ENCODE measurements around the gene RGS3.

Gene RGS3

DNA sequence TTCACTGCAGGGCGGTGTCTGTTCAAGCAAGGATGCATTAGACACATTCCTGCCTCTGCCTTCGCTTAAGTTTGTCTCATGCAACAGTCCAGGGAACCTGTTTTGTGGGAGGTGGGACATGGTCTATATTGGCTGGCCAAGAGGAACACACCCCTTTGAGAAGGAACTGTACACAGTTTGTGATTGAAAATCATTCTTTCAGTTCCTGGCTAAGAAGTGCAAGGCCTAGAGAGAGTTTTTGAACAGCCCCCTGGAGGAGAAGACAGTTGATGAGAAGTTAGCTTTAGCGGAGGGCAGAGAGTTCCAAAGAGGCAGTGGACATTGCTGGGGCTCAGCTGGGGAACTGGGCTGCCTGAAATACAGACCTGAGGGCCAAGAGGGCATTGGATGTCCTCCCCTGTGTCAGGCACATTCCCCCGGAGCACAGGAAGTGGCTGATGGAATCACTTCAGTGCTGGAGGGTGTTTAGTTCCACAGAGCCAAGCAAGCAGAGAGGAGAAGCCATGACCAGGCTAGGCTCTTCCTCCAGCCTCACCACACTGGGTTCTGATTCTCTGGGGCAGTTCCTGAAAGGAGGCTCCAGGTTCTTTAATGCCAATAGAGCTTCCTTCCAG lies 66.6 kb downstream of the RGS3 start:
- no peak for DNase-seq (ENCODE audit: low spot score)

DNA sequence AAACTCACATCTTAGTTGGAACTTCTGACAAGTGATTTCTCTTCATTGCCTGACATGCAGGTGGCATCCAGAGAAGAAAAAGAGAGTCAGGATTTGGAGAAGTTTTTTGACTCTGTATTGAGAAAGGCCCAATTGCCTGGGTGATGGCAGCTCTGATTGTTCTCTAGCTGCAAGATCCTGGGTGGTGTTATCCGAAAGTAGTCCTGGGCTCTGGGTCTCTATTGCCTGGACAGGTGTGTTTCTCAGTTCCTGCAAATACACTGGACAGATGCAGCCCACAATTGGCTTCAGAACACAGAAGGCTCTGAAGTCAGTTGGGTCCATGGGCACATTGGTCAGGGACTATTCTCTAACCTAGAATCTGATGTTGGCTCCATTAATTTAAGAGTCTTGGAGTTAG lies 67.4 kb downstream of the RGS3 start:
- no peak for DNase-seq (ENCODE audit: low spot score)

DNA sequence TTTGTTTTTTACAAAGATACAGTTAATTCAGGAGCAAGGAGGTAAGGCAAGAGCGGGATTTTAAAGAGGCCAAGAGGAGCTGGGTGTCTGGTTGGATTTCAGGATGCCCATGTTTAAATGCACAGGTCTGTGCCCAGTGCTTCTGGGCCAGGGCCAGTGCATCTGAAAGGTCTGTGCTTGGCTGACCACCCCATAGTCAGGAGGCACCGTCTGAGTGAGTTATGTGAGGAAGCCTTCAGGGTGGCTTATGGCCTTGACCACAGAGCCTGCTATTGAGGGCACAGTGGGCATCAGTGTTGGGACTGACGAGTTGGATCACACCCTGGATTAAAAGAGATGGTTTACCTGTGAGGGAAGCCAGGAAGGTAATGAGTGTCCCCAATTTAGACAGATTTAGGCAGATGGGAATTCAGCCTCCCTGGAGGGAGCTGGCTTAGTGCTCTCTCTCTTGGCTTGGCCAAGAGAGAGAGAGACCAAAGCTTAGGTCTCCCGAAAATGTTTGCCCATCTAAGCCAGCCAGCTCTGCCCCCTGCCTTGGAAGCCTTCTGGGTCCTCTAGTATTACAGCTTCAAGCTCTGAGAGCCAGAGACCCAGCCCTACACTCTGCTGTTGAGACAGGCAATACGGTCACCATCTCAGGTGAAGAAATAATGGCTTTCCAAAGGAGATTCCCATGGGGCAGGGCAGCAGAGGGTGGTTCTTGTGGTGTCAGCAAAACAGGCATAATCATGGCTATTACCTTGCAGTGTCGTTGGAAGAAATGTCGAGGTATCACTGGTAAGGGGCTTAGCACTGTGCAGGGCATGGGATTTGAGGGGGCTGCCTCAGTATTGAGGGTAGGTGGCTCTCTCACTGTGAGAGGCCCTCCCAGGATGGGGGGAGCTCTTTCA lies 68.6 kb downstream of the RGS3 start:
- no peak for DNase-seq (ENCODE audit: low spot score)

- DNase-seq (ENCODE audit: low spot score), result no peak
These were observed 69.3 kb downstream of the RGS3 start for GRCh38 chr9:113532809-113533190.

DNA sequence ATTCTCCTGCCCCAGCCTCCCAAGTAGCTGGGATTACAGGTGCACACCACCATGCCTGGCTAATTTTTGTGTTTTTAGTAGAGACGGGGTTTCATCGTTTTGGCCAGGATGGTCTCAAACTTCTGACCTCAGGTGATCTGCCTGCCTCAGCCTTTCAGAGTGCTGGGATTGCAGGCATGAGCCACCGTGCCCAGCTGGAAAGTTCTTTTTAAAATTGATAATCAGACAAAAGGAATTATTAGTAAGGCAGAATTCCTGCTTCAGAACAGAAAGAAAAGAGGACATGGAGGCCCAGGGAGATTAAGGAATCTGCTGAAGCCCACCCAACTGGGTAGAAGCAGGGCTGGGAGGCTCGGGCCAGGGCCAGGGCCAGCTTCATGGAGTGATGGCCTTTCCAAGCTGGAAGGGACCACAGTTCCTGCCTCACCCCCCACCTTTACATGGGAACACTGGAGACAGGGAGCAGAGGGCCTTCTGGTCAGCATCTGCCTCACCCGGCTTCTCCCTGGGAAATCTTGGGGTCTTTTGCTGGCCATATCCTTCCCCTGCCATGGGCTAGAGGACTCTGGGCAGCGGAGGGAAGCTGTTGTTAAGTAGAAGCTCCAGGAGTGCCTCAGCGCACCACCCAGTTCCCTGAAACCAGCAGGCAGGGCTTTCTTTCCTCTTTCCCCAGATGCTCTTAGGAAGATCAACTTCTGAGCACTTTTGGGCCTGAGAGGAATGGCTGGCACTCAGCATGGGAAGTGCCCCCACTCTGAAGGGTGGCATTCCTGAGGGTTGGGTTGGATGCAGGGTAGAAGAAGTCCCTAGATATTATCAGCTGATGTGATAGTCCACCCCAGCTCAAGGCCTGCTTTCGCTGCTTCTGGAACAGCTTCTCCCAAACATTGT lies 70.1 kb downstream of the RGS3 start:
- DNase-seq (ENCODE audit: low spot score), result no peak

- DNase-seq (ENCODE audit: low spot score), result no peak
These were observed 72.2 kb downstream of the RGS3 start for GRCh38 chr9:113535756-113536155.

- no peak for DNase-seq (ENCODE audit: low spot score)
These were observed 72.6 kb downstream of the RGS3 start for GRCh38 chr9:113536166-113536482.

DNA sequence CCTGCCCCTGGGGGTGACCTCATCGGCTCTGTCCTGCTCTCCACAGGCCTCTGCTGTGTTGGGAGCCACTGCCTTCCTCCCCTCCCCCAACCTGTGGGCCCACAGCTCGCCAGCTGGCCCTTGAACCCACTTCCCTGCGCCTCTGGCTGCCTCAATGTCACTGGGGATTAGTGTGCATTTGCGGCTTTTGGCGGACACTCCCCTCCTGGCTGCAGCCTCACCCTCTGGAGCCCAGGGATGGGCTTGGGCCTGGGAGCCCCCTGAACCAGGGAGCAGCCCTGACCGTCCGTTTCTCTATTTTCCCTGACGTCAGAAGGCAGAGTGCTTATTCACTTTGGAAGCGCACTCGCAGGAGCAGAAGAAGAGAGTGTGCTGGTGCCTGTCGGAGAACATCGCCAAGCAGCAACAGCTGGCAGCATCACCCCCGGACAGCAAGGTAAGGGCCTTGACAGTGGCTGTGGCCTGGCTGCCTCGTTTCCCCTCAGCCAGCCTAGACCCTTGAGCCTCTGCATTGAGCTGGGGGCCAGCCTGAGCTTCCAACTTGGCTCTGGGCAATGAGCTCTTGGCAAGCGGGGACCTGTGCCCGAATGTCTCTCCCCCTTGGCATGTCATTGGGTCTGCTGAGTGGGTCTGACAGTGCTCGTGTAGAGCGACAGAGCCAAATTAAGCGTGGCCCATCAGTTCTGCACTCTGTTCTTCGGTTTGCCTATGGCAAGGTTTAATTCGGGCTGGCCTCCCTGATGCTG lies 73.1 kb downstream of the RGS3 start:
- DNase-seq (ENCODE audit: low spot score), result no peak

DNA sequence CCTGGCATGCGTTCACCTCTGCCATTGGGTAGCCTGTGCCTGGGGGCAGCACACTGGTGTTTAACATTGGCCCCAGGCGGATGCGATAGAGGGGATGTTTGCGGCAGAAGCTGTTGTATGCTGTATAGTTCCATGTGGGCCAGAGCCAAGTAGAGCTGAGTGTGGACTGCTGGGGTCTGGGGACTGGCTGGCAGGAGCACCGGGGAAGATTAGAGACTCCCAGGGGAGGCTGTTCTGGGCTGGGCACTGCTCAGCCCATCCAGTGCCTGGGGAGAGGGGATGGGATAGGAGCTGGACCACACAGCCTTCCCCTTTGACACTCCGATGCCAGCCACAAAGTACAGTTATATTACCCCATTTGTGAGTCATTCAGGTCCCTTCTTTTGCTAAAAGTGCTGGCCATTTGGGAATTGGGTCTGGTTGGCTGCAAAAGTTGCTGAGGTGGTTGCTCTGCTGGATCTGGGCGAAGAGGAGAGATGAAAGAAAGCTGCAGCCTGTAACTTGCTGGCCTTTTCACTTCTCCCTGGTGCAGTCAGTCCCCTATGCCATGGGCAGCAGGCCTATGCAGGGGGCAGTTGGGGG lies 73.8 kb downstream of the RGS3 start:
- DNase-seq (ENCODE audit: low spot score), result no peak

GRCh38 chr9:113538131-113538530 lies 74.6 kb downstream of the RGS3 start:
- DNase-seq (ENCODE audit: low spot score), result no peak

DNA sequence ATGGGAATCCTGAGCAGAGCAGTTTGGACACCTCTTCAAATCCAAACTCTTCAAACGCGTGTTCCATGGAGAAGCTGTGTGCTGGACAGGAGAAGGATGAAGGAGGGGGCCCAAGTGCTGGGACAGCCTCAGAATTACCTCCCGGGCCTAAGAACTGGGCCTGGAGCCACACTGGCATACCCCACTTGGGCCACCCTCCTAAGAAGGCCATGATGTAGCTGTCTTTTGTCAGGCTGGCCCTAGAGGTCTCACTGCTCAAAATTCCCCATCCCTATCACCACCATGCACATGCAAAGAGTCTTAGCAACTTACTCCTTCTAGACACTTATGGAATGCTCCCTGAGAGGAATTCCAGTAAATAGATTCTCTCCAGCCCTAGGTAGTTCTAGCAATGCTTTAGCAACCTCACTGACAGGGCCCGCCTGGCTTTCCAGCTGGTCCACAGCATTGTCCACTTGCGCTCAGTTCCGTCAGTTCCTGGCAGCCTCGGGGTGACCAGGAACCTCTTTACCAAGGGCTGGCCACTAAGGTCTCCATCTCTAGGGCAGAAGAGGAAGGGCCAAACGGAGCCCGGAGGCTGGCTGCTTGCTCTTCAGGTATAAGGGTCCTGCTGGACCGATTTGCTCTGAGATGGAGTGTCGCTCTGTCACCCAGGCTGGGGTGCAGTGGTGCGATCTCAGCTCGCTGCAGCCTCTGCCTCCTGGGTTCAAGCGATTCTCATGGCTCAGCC lies 75.3 kb downstream of the RGS3 start:
- DNase-seq (ENCODE audit: low spot score), result no peak

GRCh38 chr9:113540466-113540865 lies 76.9 kb downstream of the RGS3 start:
- no peak for DNase-seq (ENCODE audit: low spot score)

GRCh38 chr9:113541019-113541900 lies 77.7 kb downstream of the RGS3 start:
- peak; percentile 43 for DNase-seq (ENCODE audit: low spot score)

- DNase-seq (ENCODE audit: low spot score), result no peak
These were observed 78.5 kb downstream of the RGS3 start for GRCh38 chr9:113542006-113542405.

DNA sequence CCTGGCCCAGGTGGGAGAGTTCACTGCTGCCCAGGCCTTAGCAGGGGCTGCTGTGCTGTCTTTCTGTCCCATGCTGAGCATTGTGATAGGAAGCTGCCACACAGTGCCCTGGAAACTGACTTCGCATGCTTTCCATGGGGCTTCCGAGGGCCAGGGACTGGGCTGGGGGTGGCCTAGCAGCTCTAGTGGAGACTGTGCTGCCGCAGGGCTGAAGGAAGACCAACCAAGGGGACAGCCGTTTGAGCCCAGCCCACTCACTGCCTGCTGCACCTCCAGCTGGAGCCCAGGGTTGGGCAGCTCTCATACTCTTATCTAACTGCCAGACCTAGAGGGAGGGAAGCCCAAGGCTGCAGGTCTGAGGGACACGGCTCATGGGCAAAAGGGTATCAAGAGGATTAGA lies 79.2 kb downstream of the RGS3 start:
- no peak for DNase-seq (ENCODE audit: low spot score)

DNA sequence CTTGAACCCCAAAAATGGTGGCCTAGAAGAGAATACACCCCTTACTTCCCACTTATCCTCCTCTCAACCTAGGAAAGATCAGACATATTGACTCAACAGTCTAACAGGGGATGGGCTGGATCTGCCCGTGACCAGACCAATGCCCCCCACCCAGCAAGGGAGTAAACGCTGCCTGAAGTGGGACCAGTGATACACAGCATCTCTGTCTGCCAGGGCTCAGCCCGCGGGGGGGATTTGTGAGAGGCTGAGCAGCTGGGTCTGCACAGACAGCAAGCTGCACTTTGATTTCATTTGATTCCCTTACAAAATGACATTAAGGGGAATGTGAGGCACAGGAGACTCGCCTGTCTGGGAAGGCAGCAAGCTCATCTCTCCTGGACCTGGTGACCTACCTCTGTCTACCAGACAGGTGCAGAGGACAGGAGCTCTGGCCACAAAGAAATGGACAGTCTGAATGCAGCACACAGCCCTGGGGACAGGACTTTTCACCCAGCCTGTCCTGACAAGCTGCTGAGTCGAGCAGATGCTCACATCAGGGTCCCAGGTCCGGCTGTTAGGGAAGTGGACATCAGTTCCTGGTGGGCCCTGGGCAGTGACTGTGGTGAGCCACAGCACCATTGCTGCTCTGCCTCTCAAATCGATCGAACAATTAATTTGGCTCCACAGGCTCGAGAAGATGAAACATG lies 79.9 kb downstream of the RGS3 start:
- no peak for DNase-seq (ENCODE audit: low spot score)

- no peak for DNase-seq (ENCODE audit: low spot score)
These were observed 80.4 kb downstream of the RGS3 start for GRCh38 chr9:113543982-113544303.

DNA sequence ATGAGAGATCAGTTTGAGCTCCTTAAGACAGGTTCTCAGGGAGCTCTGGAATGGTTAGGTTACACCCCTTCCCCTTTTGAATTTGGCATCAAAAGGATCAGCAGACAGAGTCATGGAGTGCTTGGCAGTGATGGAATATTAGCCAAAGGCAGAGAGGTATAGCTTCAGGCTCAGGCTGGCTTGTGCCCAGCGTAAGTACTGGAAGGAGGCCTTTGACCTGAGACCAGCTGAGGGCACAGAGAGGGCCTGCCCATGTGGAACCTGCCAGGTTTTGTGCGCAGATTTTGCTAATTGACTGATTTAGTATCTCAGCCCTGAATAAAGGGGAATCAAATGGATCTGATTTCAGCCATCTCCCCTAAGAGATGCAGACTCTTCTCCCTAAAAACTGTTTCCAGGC lies 81.5 kb downstream of the RGS3 start:
- no peak for DNase-seq (ENCODE audit: low spot score)

DNA sequence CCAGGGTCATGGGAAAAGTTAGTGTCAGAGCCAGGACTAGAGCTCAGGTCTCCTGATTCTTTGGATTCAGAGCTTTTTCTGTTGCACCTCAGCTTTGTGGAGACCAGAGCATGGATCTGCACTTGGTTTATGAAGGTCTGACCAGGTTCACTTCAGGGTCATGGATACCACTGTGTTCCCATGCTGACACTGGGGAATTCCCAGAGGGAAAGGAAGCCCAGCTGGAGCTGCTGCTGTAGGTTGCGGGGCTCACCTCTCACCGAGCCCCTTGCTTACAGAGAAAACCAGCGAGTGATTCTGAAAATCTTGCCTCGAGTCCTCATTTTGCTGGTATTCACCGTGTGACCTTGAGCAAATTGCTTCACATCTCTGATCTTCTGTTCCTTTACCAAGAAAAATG lies 83.0 kb downstream of the RGS3 start:
- DNase-seq (ENCODE audit: low spot score), result no peak

GRCh38 chr9:113547501-113547900 lies 84.0 kb downstream of the RGS3 start:
- DNase-seq (ENCODE audit: low spot score), result no peak
